HEK293T (cell line): ENCODE measurements around the gene CLDND1.

Experiments
- BHLHE40 ChIP-seq: fragments of 450-650 bp; IDR thresholded peaks from 2 replicates; pipeline ENCODE4 v1.6.1; 2016; ENCODE audit warnings: mild to moderate bottlenecking, moderate library complexity, borderline replicate concordance
- CTBP1 ChIP-seq: fragments of 450-650 bp; IDR thresholded peaks from 2 replicates; pipeline ENCODE4 v1.6.1; 2016; ENCODE audit warnings: borderline replicate concordance
- ELF4 ChIP-seq: fragments of 450-650 bp; IDR thresholded peaks from 2 replicates; pipeline ENCODE4 v1.6.1; 2017; ENCODE audit warnings: antibody characterized with exemption
- FOXA1 ChIP-seq: fragments of 450-650 bp; IDR thresholded peaks from 2 replicates; pipeline ENCODE4 v1.6.1; 2016; ENCODE audit warnings: mild to moderate bottlenecking
- FOXK2 ChIP-seq: fragments of 450-650 bp; IDR thresholded peaks from 2 replicates; pipeline ENCODE4 v1.6.1; 2016; ENCODE audit warnings: mild to moderate bottlenecking
- FOXM1 ChIP-seq: fragments of 450-650 bp; IDR thresholded peaks from 2 replicates; pipeline ENCODE4 v1.6.1; 2017; ENCODE audit warnings: mild to moderate bottlenecking, borderline replicate concordance
- L3MBTL2 ChIP-seq: fragments of 450-650 bp; conservative IDR thresholded peaks from 2 replicates; pipeline ENCODE4 v1.6.1; 2016; ENCODE audit warnings: mild to moderate bottlenecking
- NFRKB ChIP-seq: fragments of 450-650 bp; IDR thresholded peaks from 2 replicates; pipeline ENCODE4 v1.6.1; 2016; ENCODE audit warnings: mild to moderate bottlenecking, moderate library complexity
- PKNOX1 ChIP-seq: fragments of 450-650 bp; IDR thresholded peaks from 2 replicates; pipeline ENCODE4 v1.6.1; 2016
- SP1 ChIP-seq: fragments of 450-650 bp; IDR thresholded peaks from 2 replicates; pipeline ENCODE4 v1.6.1; 2017
- SUZ12 ChIP-seq: fragments of 450-650 bp; IDR thresholded peaks from 2 replicates; pipeline ENCODE4 v1.6.1; 2016; ENCODE audit warnings: mild to moderate bottlenecking
- TARDBP ChIP-seq: fragments of 450-650 bp; IDR thresholded peaks from 2 replicates; pipeline ENCODE4 v1.6.1; 2016
- ZNF384 ChIP-seq: fragments of 450-650 bp; IDR thresholded peaks from 2 replicates; pipeline ENCODE4 v1.6.1; 2016

DNA sequence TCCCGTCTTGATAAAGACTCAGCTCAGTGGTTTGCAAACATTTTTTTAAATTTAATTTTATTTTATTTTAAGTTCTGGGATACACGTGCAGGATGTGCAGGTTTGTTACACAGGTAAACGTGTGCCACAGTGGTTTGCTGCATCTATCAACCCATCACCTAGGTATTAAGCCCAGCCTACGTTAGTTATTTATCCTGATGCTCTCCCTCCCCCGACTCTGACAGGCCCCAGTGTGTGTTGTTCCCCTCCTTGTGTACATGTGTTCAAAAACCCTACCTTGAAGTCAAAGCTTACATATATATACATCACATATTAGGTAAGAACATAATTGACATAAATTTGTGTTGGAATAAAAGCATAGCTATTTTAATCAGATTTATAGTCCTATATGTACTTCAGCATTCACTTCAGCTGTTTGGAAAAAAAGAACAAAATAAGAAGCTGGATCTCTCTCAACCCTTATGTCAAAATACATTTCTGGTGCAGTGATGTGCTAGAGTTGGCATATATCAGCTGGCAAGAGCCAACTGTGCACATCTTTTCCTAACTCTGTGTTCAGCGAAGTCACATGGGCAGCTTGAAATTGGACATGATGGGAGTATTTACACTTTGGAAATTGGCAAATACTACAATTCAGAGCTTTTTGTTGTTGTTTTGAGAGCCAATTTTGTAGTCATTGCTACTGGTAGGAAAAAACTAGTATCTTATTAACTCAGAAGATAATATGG lies 35.6 kb upstream of the CLDND1 start:
- TF ChIP-seq ELF4: no peak
- TF ChIP-seq SUZ12: no peak
- TF ChIP-seq SP1: no peak
- no peak for TF ChIP-seq NFRKB
- no peak for TF ChIP-seq CTBP1
- no peak for TF ChIP-seq BHLHE40
- no peak for TF ChIP-seq PKNOX1
- no peak for TF ChIP-seq FOXK2
- TF ChIP-seq L3MBTL2: no peak
- TF ChIP-seq FOXA1: no peak
- TF ChIP-seq ZNF384: no peak
- TF ChIP-seq FOXM1: no peak
- no peak for TF ChIP-seq TARDBP
